K562 (cell line): Measurements from ENCODE around the gene MICAL1. TPM values are rescaled to one million over a fixed set of nuclear protein-coding genes. Genes with fewer than 3 reads are reported as not detected.

Experiments used
- ARID1B ChIP-seq: fragments of 450-650 bp; IDR thresholded peaks from 2 replicates; pipeline ENCODE4 v1.6.1; 2016; ENCODE audit warnings: antibody characterized with exemption, mild to moderate bottlenecking, inconsistent platforms
- FOXP4 ChIP-seq: sonication (generic); formaldehyde crosslinking; IDR thresholded peaks from 2 replicates; pipeline ENCODE4 v1.8.0; 2022; ENCODE audit warnings: mild to moderate bottlenecking, missing genetic modification reagents, borderline replicate concordance
- KLF16 ChIP-seq: IDR thresholded peaks from 2 replicates; pipeline ENCODE4 v1.6.1; 2016; ENCODE audit warnings: antibody characterized with exemption
- MGA ChIP-seq: fragments of 450-650 bp; IDR thresholded peaks from 2 replicates; pipeline ENCODE4 v1.6.1; 2016; ENCODE audit warnings: mild to moderate bottlenecking, moderate library complexity
- NR3C1 ChIP-seq: sonication (generic); formaldehyde crosslinking; IDR thresholded peaks from 2 replicates; pipeline ENCODE4 v1.8.1; 2022; ENCODE audit warnings: missing genetic modification reagents
- NUFIP1 ChIP-seq: fragments of 450-650 bp; IDR thresholded peaks from 2 replicates; pipeline ENCODE4 v1.6.1; 2018; ENCODE audit not compliant: partially characterized antibody
- POLR2H ChIP-seq: IDR thresholded peaks from 2 replicates; pipeline ENCODE4 v1.6.1; 2016; ENCODE audit warnings: missing genetic modification characterization, low read depth, mild to moderate bottlenecking, control low read depth, missing compliant biosample characterization, moderate library complexity
- PURB ChIP-seq: sonication (generic); formaldehyde crosslinking; IDR thresholded peaks from 2 replicates; pipeline ENCODE4 v1.9.0; 2021; ENCODE audit warnings: low read depth, mild to moderate bottlenecking, missing genetic modification reagents
- RBM34 ChIP-seq: fragments of 200-400 bp; formaldehyde crosslinking; IDR thresholded peaks from 2 replicates; pipeline ENCODE4 v1.6.1; 2018; ENCODE audit warnings: low read length, borderline replicate concordance; ENCODE audit not compliant: insufficient read depth
- SFPQ ChIP-seq: fragments of 200-400 bp; formaldehyde crosslinking; IDR thresholded peaks from 2 replicates; pipeline ENCODE4 v1.6.1; 2017; ENCODE audit warnings: mild to moderate bottlenecking, low read depth, low read length, moderate library complexity
- TBL1XR1 ChIP-seq, 2 experiments: IDR thresholded peaks; 2 replicates each; pipeline ENCODE4 v1.6.1; 2012; ENCODE audit warnings: improper control_type of control experiment in 2 of 2, low read length in 2 of 2, mild to moderate bottlenecking in 1 of 2
- ZEB2 ChIP-seq: fragments of 450-650 bp; IDR thresholded peaks from 2 replicates; pipeline ENCODE4 v1.6.1; 2016
- ZNF431 ChIP-seq: sonication (generic); formaldehyde crosslinking; IDR thresholded peaks from 2 replicates; pipeline ENCODE4 v1.8.0; 2022; ENCODE audit warnings: mild to moderate bottlenecking, missing genetic modification reagents
- polyA plus RNA-seq, 8 experiments: library from polyadenylated mRNA; depleted of rRNA in 4 of 8; stranded (reverse) in 5 of 8; unstranded in 3 of 8; fragments of >200 nt; fragmentation: Nextera tagmentation in 2 of 8; fragmentation: Illumina TruSeq in 1 of 8; extraction: Ambion mirVana in 2 of 8; extraction: Trizol in 1 of 8; gene quantifications; 2 replicates each; pipeline versions ENCODE4 v1.2.1 to v1.2.3, GENCODE V29; 2011 to 2014; ENCODE audit warnings: inconsistent platforms in 1 of 8, missing spikeins in 1 of 8
- total RNA-seq, 7 experiments: library from RNA; depleted of rRNA in 6 of 7; stranded (reverse); fragments of >200 nt in 6 of 7; fragmentation: Illumina TruSeq in 2 of 7; extraction: Trizol in 2 of 7; gene quantifications; 2 replicates each; pipeline versions ENCODE4 v1.2.1 to v1.2.3, GENCODE V29; 2011 to 2021; ENCODE audit warnings: low replicate concordance in 1 of 7

The MICAL1 gene
- total and polyA plus RNA-seq, 9 of the 15 experiments (the other 6 are each of a cell fraction or from before 2014, with no cell fraction given) = 0.07 to 15.2 (median 7.0) TPM

DNA sequence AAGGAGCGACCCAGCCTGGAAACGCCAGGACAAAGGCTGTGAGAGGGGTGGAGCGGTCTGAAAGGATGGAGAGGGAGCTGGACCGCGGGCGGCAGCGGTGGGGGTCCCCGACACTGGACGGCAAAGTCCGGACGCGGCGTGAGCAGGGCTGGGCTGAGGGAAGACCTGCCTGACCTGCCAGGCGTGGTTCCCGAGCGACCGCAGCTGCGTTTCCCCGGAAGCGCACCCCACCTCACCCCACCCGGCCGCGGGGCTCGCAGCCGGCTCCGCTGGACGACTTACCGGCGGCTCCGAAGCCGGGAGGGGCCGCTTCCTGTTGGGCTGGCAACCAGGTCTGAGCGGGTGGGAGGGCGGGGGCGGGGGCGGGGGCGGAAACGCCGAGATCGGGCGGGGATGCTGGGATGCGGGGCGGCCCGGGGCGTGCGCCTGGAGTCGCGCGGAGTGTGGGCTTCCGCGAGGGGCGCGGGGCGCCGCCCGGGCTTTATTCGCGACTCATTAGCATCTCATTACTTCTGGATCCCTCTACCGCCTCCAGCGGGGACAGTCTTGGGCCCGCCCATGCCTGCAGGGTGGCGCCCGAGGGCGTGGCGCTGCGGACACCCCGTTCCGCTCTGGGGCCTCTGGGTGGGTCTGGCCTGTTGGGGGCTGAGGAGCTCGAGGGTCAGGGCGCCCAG is at the start of gene MICAL1 (continued):
- TF ChIP-seq MGA = no peak
- TF ChIP-seq RBM34 = no peak
- no peak for TF ChIP-seq NR3C1 (CRISPR knock-in tag)
- TF ChIP-seq ARID1B = no peak
- no peak for TF ChIP-seq TBL1XR1 (IDR thresholded peaks at IDR 0.05; ENCODE audit: low read length in 2 of 2)
- TF ChIP-seq NUFIP1 = no peak
- TF ChIP-seq POLR2H (tag) = no peak
- no peak for TF ChIP-seq PURB (CRISPR knock-in tag)
- no peak for TF ChIP-seq FOXP4 (CRISPR knock-in tag)
- TF ChIP-seq KLF16 = no peak
- no peak for TF ChIP-seq ZEB2
- TF ChIP-seq SFPQ = no peak
- TF ChIP-seq ZNF431 (CRISPR knock-in tag) = no peak
